B cell (primary cell): ENCODE data around the gene FERMT3. TPM values are rescaled to one million over a fixed set of nuclear protein-coding genes. Genes with fewer than 3 reads are reported as not detected.

Experiments
- ATAC-seq: fragments of 200-7000 bp; cut with Tn5 transposase; one replicate; pipeline ENCODE4 v1.10.0; 2021; ENCODE audit warnings: low read depth, mild to moderate bottlenecking, moderate number of reproducible peaks, moderate library complexity
- CTCF ChIA-PET: fragments of 350-600 bp; sonication (Branson Sonifier 250); formaldehyde crosslinking; loops from one replicate; lab custom pipeline; 2021; ENCODE audit warnings: antibody characterized with exemption, inconsistent platforms; lab: Charles Lee
- POLR2A ChIA-PET: fragments of 350-600 bp; sonication (Branson Sonifier 250); formaldehyde crosslinking; loops from one replicate; lab custom pipeline; 2021; ENCODE audit warnings: antibody characterized with exemption; lab: Charles Lee
- DNase-seq: peaks from one replicate; pipeline ENCODE4 v3.0.0; 2013
- H2AFZ ChIP-seq: 2 replicates; pipeline ENCODE4 v1.6.1; 2012; ENCODE audit warnings: mild to moderate bottlenecking, low read depth, low read length; ENCODE audit not compliant: insufficient read depth, poor library complexity, severe bottlenecking
- H3K27ac ChIP-seq, 2 donors: 1 replicate in 1 of 2; 2 replicates in 1 of 2; pipeline ENCODE4 v1.5.1; 2012 to 2013; ENCODE audit warnings: low read length in 2 of 2, mild to moderate bottlenecking in 2 of 2, moderate library complexity in 1 of 2
- H3K27me3 ChIP-seq, 4 experiments: fragments of 200-600 bp in 1 of 4; sonication (generic) in 1 of 4; replicated peaks in 1 of 4; 1 replicate in 2 of 4; 2 replicates in 2 of 4; pipeline versions ENCODE4 v1.6.1 to v1.7.0; 2013 to 2016; ENCODE audit warnings: low read length in 3 of 4, mild to moderate bottlenecking in 2 of 4, mixed read lengths in 1 of 4, moderate library complexity in 1 of 4; ENCODE audit not compliant: insufficient read depth in 4 of 4, control insufficient read depth in 3 of 4; ENCODE audit errors: control extremely low read depth in 1 of 4
- H3K36me3 ChIP-seq, 2 experiments: replicated peaks in 1 of 2; 1 replicate in 1 of 2; 2 replicates in 1 of 2; pipeline versions ENCODE4 v1.6.1 to v1.7.1; 2013; ENCODE audit warnings: low read length in 1 of 2; ENCODE audit not compliant: insufficient read depth in 2 of 2, control insufficient read depth in 1 of 2; ENCODE audit errors: control extremely low read depth in 1 of 2, extremely low read depth in 1 of 2
- H3K4me1 ChIP-seq, 2 donors: fragments of 200-600 bp in 1 of 2; sonication (generic) in 1 of 2; 1 replicate in 1 of 2; 2 replicates in 1 of 2; pipeline versions ENCODE4 v1.5.1 to v1.6.1; 2013 to 2017; ENCODE audit warnings: low read length in 2 of 2; ENCODE audit not compliant: control insufficient read depth in 2 of 2, insufficient read depth in 2 of 2
- H3K4me2 ChIP-seq: replicated peaks from 2 replicates; pipeline ENCODE3; 2012; ENCODE audit warnings: mild to moderate bottlenecking, low read depth, low read length; ENCODE audit not compliant: poor library complexity, severe bottlenecking
- H3K4me3 ChIP-seq, 5 experiments: fragments of 200-600 bp in 1 of 5; sonication (generic) in 1 of 5; 1 replicate in 3 of 5; 2 replicates in 2 of 5; pipeline versions ENCODE4 v1.5.1 to v1.7.0; 2011 to 2016; ENCODE audit warnings: low read length in 4 of 5, mild to moderate bottlenecking in 4 of 5, low read depth in 2 of 5, control low read depth in 1 of 5, moderate library complexity in 1 of 5; ENCODE audit not compliant: insufficient read depth in 1 of 5; ENCODE audit errors: control extremely low read depth in 1 of 5, extremely low read depth in 1 of 5
- H3K79me2 ChIP-seq: fragments of 200-600 bp; sonication (generic); one replicate; pipeline ENCODE4 v1.6.0; 2016; ENCODE audit warnings: low read length; ENCODE audit not compliant: control insufficient read depth, insufficient read depth
- H3K9ac ChIP-seq: fragments of 200-600 bp; sonication (generic); 2 replicates; pipeline ENCODE4 v1.6.1; 2017; ENCODE audit warnings: mild to moderate bottlenecking, low read length, moderate library complexity
- H3K9me3 ChIP-seq, 3 donors: one replicate each; pipeline versions ENCODE4 v1.6.1 to v1.7.1; 2013; ENCODE audit warnings: low read length in 2 of 3; ENCODE audit not compliant: control insufficient read depth in 2 of 3, insufficient read depth in 1 of 3; ENCODE audit errors: control extremely low read depth in 1 of 3
- H4K20me1 ChIP-seq: 2 replicates; pipeline ENCODE4 v1.6.0; 2012; ENCODE audit warnings: mild to moderate bottlenecking, low read length; ENCODE audit not compliant: insufficient read depth, control insufficient read depth, poor library complexity, severe bottlenecking
- H3K27ac Mint-ChIP-seq: one replicate; pipeline ENCODE4 v1.8.0; 2021; ENCODE audit warnings: mixed read lengths
- H3K27me3 Mint-ChIP-seq: one replicate; pipeline ENCODE4 v1.8.0; 2021; ENCODE audit warnings: mixed read lengths
- H3K4me1 Mint-ChIP-seq: one replicate; pipeline ENCODE4 v1.8.0; 2021; ENCODE audit warnings: mixed read lengths
- H3K4me3 Mint-ChIP-seq: one replicate; pipeline ENCODE4 v1.8.0; 2021; ENCODE audit warnings: mixed read lengths
- H3K9me3 Mint-ChIP-seq: one replicate; pipeline ENCODE4 v1.8.0; 2022; ENCODE audit warnings: mixed read lengths; ENCODE audit not compliant: insufficient read depth
- EZH2 ChIP-seq: IDR thresholded peaks from 2 replicates; pipeline ENCODE4 v1.6.1; 2012; ENCODE audit warnings: borderline replicate concordance, low read depth, mild to moderate bottlenecking, moderate library complexity, low read length; ENCODE audit not compliant: insufficient read depth, poor library complexity, severe bottlenecking
- WGBS: methylation state at CpG from one replicate; pipeline ENCODE4 v1.1.5; 2013; ENCODE audit warnings: missing lambda C conversion rate; ENCODE audit not compliant: insufficient coverage; 5-methylcytosine and 5-hydroxymethylcytosine counted together
- intact Hi-C: fragments of 100-400 bp; cut with micrococcal nuclease; formaldehyde crosslinking; loops from one replicate; pipeline ENCODE4 v1.10.0; 2022
- polyA plus RNA-seq: library from polyadenylated mRNA; depleted of rRNA; stranded (reverse); fragments of >200 nt; gene quantifications from 2 replicates; pipeline ENCODE4 v1.2.3, GENCODE V29; 2012
- total RNA-seq, 2 donors: library from RNA; stranded (reverse); fragments of 120-200 nt in 1 of 2; gene quantifications; 1 replicate in 1 of 2; 2 replicates in 1 of 2; pipeline versions ENCODE4 v1.2.3 to v1.2.4, GENCODE V29; 2013 to 2022
- TF ChIP-seq, protein P1 (sequence below): fragments of 200-600 bp; IDR thresholded peaks from one replicate; pipeline ENCODE4 v1.8.0; 2022; ENCODE audit warnings: antibody characterized with exemption, mild to moderate bottlenecking

Gene FERMT3
- total and polyA plus RNA-seq, 2 donors (not counting 1 experiment from before 2014, with no cell fraction given): 96.2 to 170 TPM

DNA sequence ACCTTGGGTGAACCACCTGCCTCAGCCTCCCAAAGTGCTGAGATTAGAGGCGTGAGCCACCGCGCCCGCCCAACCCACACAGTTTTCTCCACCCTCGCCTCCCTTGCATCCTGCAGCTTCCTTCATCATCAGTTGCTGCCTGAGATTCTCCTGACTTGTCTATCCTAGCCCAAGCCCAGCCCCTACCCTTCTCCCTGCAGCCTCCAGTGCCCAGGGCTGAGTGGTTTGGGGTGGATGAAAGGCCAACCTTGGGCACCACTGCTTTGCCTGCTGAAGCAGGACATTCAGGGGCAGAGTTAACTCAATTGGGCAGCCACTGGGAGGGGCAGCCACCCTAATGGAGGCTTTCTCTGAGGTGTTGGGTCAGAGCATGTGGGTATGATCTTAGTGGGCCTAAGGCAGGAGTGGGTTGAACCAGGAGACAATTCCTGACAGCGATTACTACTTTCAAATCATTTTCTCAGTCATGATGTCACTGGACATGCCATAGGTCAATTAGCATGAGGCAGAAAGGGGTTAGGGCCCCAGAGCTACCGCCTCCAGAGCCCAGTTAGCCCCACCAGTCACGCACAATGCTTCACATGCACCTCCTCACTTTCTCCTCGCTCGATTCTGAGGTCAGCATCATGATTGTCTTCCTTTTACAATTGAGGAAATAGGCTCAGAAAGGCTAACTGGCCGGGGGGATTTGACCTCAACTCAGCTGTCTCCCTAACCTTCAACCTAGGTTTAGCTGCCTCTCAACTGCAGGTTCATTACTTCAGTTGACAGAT lies 33.3 kb downstream of the FERMT3 start:
- peak overlapping the region; percentile 81 for H3K9ac ChIP-seq
- intact Hi-C loops: loop anchor here (1.0 to 2.0 kb wide), 3 partner anchors 14 to 53 kb away; partner anchors contain the start of genes BAD, GPR137, NUDT22 and STIP1
- H3K9me3 Mint-ChIP-seq: no peaks in the 10 kb centered on the region
- peak overlapping the region; percentile 99 for H3K4me2 ChIP-seq
- peaks cover 0 to 38% of the 10 kb centered on the region in 2 experiments for H3K36me3 ChIP-seq
- peak overlapping the region; percentile 98 for H3K27ac ChIP-seq
- no peak for TF ChIP-seq EZH2
- TF ChIP-seq, protein P1, sequence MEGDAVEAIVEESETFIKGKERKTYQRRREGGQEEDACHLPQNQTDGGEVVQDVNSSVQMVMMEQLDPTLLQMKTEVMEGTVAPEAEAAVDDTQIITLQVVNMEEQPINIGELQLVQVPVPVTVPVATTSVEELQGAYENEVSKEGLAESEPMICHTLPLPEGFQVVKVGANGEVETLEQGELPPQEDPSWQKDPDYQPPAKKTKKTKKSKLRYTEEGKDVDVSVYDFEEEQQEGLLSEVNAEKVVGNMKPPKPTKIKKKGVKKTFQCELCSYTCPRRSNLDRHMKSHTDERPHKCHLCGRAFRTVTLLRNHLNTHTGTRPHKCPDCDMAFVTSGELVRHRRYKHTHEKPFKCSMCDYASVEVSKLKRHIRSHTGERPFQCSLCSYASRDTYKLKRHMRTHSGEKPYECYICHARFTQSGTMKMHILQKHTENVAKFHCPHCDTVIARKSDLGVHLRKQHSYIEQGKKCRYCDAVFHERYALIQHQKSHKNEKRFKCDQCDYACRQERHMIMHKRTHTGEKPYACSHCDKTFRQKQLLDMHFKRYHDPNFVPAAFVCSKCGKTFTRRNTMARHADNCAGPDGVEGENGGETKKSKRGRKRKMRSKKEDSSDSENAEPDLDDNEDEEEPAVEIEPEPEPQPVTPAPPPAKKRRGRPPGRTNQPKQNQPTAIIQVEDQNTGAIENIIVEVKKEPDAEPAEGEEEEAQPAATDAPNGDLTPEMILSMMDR: no peak
- no peaks in the 10 kb centered on the region for H3K9me3 ChIP-seq
- peaks cover 29 to 62% of the 10 kb centered on the region in 2 donors for H3K4me1 ChIP-seq
- CTCF ChIA-PET: no interaction called here
- H2AFZ ChIP-seq: peak overlapping the region; percentile 47
- no peaks in the 10 kb centered on the region for H3K27me3 Mint-ChIP-seq
- ATAC-seq: no peak
- DNase-seq: peak; percentile 84
- 69% methylated on average over 7 of the region's 11 CpGs for WGBS
- no peaks in the 10 kb centered on the region for H3K27me3 ChIP-seq
- H4K20me1 ChIP-seq: peaks cover 20% of the 10 kb centered on the region
- H3K27ac Mint-ChIP-seq: peak overlapping the region; percentile 97
- POLR2A ChIA-PET: interaction anchor here (0.6 to 1.3 kb wide), 5 partner anchors 13 to 265 kb away, joined by 3 to 4 read pairs (median 3); partner anchors contain the start of genes COX8A, NUDT22 and TRPT1
- H3K79me2 ChIP-seq: peaks cover 25% of the 10 kb centered on the region
- H3K4me1 Mint-ChIP-seq: peaks cover 63% of the 10 kb centered on the region
- H3K4me3 ChIP-seq: peak overlapping the region in 4 of 5 experiments; percentile 76 to 91 (median 83)
- H3K4me3 Mint-ChIP-seq: peak overlapping the region; percentile 91
